ENCODE results near the gene ANXA3.

DNA sequence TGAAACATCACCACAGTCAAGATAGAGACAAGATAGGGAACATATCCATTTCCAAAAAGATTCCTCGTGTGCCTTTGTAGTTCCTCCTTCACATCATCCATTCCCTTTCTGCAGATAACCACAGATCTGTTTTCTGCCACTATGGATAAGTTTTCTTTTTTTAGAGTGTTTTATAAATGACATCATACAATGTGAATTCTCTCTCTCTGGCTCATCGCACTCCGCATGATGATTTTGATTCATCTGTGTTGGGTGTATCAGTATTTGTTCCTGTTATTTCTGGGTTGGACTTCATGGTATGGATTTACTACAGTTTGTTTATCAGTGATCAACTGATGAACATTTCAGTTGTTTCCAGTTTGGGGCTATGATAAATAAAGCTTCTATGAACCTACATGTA lies 23.2 kb upstream of the ANXA3 start:
- TF ChIP-seq POLR2A (IDR thresholded peaks at IDR 0.05; ENCODE audit: low read length) (no peak), GATA1 (IDR thresholded peaks at IDR 0.05; ENCODE audit: low read depth, low read length) (no peak)

All from erythroblast (primary cell).